SK-MEL-5 (cell line): ENCODE data around the gene LSM4. TPM values are rescaled to one million over a fixed set of nuclear protein-coding genes. Genes with fewer than 3 reads are reported as not detected.
"Not testable (repeated sequence)": the region's sequence is repeated elsewhere in the genome, so short reads cannot be mapped to it uniquely, and the experiment has no call there.

ENCODE experiments used
- DNase-seq: peaks from one replicate; pipeline ENCODE4 v3.0.0-alpha.2; 2016; ENCODE audit warnings: low read depth, low spot score
- in situ Hi-C: cut with HindIII; loops from 2 replicates; pipeline ENCODE4 v1.10.0; 2016; ENCODE audit warnings: low sequenced_read_pairs, high pct_unique_total_duplicates, low pct_unique_long_range_greater_than_20kb
- polyA plus RNA-seq, 2 experiments: library from polyadenylated mRNA; depleted of rRNA; stranded (reverse); fragments of >200 nt; gene quantifications; 2 replicates each; pipeline ENCODE4 v1.2.3, GENCODE V29; 2015
- total RNA-seq: library from RNA; depleted of rRNA; stranded (reverse); fragments of >200 nt; shearing (Covaris generic); gene quantifications from 2 replicates; pipeline ENCODE4 v1.2.3, GENCODE V29; 2014; rRNA removed

The LSM4 gene
- 221 and 250 TPM in 2 replicates for total RNA-seq
- polyA plus RNA-seq (2015; cell fraction: cytosol; rRNA removed) = 308 and 318 TPM in 2 replicates
- 83.4 and 96.2 TPM in 2 replicates for polyA plus RNA-seq (2015; cell fraction: nucleus; rRNA removed)

DNA sequence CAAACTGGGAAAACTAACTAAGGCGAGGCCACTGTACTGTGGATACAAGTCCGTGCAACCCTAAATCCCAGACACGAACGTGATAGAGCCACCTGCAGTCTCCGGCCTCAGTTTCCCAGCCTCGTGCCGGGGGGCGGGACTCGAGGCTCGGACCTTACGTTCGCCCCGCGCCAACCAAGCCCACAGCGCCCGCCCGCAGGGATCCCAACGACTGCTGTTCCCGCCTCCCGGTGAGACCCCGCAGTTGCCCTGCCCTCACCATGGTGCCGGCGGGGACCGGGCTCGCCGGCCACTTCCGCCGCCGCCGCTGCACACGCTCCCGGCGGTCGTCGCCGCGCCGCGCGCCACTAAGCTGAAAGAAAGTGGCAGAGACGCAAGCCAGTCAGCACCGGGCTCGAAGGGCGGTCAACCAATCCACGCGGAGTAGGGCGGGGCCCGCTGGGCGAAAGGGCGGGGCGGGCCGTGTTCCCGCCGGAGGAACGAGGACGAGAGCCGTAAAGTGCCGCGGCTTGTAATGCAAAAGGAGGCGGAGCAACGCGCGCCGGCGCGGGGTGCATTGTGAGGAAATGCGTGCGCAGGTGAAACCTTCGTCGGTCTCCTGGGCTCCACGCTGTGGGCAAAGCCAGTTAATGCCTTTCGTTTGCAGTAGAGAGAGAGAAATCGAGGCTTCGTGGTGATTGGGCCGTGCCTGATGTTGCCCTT lies at the start of gene LSM4:
Gene LSM4 (minus strand): TSS at position 318 of the 702 bp plus-strand sequence. CDS start 56 bp downstream, at position 262.
- in situ Hi-C loops = no loop called here
- peak; percentile 95 for DNase-seq

GRCh38 chr19:18368504-18369222 lies 45.8 kb upstream of the LSM4 start:
- in situ Hi-C loops = no loop called here
- DNase-seq = no peak

- in situ Hi-C loops = no loop called here
- peak; percentile 17 for DNase-seq
Measured at GRCh38 chr19:18366021-18366435, 43.2 kb upstream of the LSM4 start.

DNA sequence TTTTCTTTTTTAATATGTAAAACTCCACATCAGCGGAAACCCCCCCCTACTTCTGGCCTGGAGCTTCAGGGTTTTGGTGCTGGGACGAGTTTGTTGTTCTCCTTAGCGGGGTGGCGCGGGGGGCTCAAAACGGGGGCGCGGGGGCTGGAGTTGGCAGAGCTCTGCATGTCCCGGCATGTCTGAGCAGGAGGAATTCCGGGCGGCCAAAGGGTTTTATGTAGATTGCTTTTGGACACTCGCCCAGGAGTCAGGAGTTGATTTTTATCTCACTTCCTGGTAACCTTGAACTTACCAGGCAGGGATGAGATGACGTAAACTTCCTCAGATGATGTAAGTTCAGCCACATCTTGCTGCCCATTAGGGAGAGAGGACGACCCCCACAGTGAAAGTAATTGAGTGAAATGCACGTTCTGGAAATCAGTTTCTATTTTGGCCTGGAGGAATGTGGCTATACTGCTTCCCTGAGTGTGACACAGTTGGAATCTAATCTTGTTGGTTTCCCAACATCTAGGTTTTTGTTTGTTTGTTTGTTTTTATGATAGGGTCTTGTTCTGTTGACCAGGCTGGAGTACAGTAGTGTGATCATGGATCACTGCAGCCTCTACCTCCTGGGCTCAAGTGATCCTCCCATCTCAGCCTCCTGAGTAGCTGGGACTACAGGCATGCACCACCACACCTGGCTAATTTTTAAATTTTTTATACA lies 42.1 kb upstream of the LSM4 start:
- in situ Hi-C loops = no loop called here

DNA sequence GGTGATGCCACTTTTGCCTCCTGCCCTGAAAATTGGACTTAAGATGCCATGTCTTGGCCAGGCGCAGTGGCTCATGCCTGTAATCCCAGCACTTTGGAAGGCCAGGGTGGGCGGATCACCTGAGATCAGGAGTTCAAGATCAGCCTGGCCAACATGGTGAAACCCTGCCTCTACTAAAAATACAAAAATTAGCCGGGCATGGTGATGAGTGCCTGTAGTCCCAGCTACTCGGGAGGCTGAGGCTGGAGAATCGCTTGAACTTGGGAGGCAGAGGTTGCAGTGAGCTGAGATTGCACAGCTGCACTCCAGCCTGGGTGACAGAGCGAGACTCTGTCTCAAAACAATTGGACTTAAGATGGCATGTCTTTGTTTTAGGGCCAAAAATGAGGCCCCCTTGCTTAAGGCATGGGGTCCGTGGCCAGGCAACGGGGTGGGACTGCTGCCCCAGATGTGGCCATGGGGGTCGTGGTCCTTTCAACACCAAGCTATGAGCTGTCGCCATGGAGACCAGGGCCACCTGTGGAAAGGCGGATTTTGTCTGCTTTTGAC lies 41.5 kb upstream of the LSM4 start:
- in situ Hi-C loops, DNase-seq: not testable (repeated sequence)

More for the DNA sequence above, 42.1 kb upstream of the LSM4 start:
- peak; percentile 97 for DNase-seq

DNA sequence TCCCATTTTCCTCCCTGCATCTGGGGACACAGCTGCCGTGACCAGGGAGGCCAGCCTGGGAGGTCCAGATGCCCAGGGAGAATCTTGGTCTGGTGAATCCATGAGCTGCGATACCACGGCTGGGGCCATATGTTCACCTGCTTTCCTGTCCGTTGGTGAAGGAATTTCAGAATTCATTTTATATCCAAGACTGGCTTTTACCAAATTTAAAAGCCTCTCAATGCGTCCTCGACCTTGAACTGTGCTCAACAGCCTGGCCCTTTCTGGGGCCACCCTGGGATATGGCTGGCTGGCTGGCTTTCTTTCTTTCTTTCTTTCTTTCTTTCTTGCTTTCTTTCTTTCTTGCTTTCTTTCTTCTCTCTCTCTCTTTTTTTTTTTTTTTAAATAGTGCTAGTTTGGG lies 40.9 kb upstream of the LSM4 start:
- DNase-seq = no peak
- in situ Hi-C loops = no loop called here

DNA sequence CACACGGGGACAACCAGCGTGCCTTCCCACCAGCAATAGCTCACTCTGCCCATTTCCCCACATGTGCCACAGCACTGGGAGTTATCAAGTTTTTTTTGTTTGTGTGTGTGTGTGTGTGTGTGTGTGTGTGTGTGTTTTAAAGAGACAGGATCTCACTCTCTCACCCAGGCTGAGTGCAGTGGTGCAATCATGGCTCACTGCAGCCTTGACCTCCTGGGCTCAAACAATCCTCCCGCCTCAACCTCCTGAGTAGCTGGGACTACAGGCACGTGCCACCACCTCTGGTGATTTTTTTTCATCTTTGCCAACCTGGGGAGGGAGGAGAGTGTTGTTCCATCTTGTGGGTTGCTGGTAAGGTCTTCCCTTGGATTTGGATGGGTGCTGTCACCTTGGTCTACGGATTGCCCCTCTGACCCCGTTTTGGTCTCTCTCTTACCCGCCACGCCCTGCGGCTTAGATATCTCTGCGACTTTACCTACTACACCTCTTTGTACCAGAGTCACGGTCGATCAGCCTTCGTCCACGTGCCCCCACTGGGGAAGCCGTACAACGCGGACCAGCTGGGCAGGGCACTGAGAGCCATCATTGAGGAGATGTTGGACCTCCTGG lies 40.2 kb upstream of the LSM4 start:
- in situ Hi-C loops = no loop called here
- no peak for DNase-seq

DNA sequence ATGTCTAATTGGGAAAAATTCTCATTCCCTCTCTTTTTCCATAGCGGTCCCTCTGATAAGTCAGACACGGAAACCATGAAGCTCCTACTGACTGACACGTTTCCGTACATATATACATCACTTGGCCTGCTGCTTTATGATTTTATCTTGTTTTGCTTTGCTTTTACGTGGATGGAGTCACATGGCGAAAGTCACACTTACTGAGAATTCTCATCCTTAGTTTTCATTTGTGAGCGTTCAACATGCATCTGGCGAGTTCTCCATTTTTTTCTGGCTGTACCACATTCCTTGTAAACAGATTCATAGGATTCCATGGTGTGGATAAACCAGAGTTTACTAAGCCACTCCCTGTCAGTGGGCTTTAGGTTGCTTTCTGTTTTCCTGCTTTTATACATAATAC lies 38.8 kb upstream of the LSM4 start:
- no peak for DNase-seq
- in situ Hi-C loops = no loop called here

DNA sequence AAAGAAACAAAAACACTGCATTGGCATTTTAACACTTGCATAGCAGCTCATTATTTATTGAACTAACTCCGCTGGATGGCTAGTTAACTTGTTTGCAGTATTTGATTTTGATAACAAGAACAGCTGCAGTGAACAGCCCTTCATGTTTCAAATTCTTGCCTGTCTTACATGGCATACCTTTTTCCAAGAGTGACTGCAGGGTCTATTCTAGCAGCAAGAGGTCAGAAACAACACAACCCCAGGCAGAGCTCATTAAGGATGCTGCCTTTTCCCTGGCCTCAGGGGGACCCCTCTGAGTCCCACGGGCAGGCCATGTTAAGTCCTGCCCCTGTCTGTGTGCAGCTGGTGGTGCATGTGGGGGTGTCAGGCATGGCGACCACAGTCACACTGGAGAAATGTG lies 34.2 kb upstream of the LSM4 start:
- in situ Hi-C loops = no loop called here
- no peak for DNase-seq

DNA sequence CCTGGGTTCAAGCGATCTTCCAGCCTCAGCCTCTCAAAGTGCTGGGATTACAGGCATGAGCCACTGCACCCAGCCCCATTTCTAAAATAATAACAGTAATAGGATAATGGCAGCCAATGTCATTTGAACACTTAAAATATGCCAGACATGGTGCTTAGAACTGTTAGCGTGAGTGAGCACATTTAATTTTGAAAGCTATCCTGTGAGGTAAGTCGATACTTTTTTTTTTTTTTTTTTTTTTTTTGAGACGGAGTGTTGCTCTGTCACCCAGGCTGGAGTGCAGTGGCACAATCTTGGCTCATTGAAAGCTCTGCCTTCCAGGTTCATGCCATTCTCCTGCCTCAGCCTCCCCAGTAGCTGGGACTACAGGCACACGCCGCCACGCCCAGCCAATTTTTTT lies 31.9 kb upstream of the LSM4 start:
- in situ Hi-C loops = not testable (repeated sequence)

GRCh38 chr19:18353378-18354005 lies 30.6 kb upstream of the LSM4 start:
- in situ Hi-C loops = no loop called here
- DNase-seq = no peak

More for the DNA sequence above, 31.9 kb upstream of the LSM4 start:
- DNase-seq = not testable (repeated sequence)

GRCh38 chr19:18351544-18351943 lies 28.7 kb upstream of the LSM4 start:
- no peak for DNase-seq
- in situ Hi-C loops = no loop called here

DNA sequence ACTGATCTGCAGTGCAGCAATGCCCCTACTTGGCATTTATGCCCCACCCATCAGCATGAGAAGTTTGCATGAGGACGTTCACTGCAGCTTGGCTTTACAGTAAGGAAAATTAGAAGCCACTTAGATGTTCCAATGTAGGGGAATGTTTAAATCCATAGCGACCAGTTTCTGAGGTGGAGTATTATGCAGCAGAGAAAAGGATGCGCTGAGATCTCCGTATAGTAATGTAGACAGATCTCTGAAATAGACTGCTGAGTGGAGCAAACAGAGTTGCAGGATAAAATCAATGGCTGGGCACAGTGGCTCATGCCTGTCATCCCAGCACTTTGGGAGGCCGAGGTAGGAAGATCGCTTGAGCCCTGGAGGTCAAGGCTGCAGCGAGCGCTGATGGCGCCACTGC lies 27.6 kb upstream of the LSM4 start:
- no peak for DNase-seq
- in situ Hi-C loops = no loop called here

- in situ Hi-C loops = no loop called here
- peak; percentile 65 for DNase-seq
Measured at GRCh38 chr19:18349524-18350128, 26.8 kb upstream of the LSM4 start.

- in situ Hi-C loops, DNase-seq: not testable (repeated sequence)
Measured at GRCh38 chr19:18348818-18349339, 26.0 kb upstream of the LSM4 start.

GRCh38 chr19:18348171-18348570 lies 25.3 kb upstream of the LSM4 start:
- DNase-seq = no peak
- in situ Hi-C loops = no loop called here

GRCh38 chr19:18346091-18346490 lies 23.2 kb upstream of the LSM4 start:
- no peak for DNase-seq
- in situ Hi-C loops = no loop called here
